GM18526 (cell line): Measurements from ENCODE around the gene CCDC14.

Experiments used
- POLR2A ChIP-seq: IDR thresholded peaks from 3 replicates; pipeline ENCODE4 v1.6.1; 2011; ENCODE audit not compliant: insufficient read length; ENCODE audit errors: extremely low read depth

Gene CCDC14

GRCh38 chr3:123949641-123950040, 11.4 kb downstream of the CCDC14 start:
- TF ChIP-seq POLR2A: no peak

- TF ChIP-seq POLR2A: no peak
Measured at GRCh38 chr3:123948449-123948848, 12.6 kb downstream of the CCDC14 start.

DNA sequence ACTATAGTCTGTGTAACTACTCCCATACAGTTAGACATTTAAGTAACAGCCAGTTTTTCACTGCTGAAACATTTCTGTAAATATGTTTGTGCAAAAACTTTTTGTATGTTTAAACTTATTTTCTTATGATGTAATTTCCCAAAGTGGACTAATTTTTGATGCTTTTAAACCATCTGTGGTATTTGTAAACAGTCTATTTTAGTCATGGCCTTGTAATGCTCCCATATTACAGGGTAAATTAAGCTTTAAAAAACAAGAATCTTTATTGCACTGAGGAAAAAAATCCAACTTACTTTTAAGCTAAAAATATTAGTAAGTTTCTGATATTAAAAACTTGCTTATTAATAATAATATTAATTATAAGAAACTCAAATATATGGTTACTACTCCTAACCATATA, 13.5 kb downstream of the CCDC14 start:
- no peak for TF ChIP-seq POLR2A

DNA sequence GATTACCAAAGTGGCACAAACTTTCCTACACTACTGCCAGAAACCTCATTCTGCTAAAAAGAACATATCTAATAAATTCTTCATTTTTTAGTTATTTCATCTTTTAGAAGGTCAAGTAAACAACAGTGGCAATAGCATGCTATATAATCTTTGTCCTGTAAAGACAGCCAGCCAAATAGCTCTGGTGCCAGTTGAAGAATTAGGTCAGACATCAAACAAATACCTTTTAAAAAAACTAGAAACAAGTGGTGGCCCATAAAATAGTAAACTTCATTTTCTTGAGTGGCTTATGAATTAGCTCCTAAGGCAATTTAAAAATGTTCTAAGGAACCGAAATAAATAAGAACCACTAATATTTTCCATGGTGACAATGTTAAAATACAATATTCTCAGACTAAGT, 19.5 kb downstream of the CCDC14 start:
- no peak for TF ChIP-seq POLR2A

DNA sequence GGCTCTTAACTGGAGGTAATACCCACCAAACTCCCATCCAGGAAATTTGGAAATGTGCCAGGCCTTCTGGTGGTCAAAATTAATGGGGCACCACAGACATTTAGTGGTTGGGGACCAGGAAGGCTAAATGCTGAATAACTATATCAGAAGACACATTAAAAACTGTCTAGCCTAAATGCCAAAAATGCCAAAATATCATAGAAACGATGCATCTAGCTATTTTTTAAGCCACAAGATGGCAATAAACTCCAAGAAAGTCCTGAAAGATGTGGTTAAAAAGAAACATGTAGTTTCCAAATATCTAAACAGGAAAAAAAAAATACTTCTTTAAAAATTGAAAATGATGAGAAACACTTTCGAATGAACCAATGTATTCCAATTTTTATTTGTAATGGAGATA, 19.9 kb downstream of the CCDC14 start:
- TF ChIP-seq POLR2A: no peak

- TF ChIP-seq POLR2A: no peak
Measured at GRCh38 chr3:123939706-123940105, 21.3 kb downstream of the CCDC14 start.

GRCh38 chr3:123936400-123936799, 24.6 kb downstream of the CCDC14 start:
- TF ChIP-seq POLR2A: no peak

GRCh38 chr3:123935830-123936229, 25.2 kb downstream of the CCDC14 start:
- TF ChIP-seq POLR2A: no peak

GRCh38 chr3:123934250-123934649, 26.8 kb downstream of the CCDC14 start:
- TF ChIP-seq POLR2A: no peak

- TF ChIP-seq POLR2A: no peak
Measured at GRCh38 chr3:123930445-123930844, 30.6 kb downstream of the CCDC14 start.

DNA sequence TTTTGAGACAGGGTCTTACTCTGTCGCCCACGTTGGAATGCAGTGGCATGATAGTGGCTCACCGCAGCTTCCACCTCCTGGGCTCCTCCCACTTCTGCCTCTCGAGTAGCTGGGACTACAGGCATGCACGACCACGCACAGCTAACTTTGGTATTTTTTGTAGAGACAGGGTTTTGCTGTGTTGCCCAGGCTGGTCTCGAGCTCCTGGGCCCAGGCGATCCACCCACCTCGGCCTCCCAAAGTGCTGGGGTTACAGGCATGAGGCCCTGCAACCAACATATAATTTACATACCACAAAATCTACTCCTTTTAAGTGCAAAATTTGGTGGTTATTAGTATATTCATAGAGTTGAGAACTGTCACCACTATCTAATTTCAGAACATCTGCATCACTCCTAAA, 31.7 kb downstream of the CCDC14 start:
- TF ChIP-seq POLR2A: no peak

- TF ChIP-seq POLR2A: no peak
Measured at GRCh38 chr3:123926396-123926795, 34.6 kb downstream of the CCDC14 start.

GRCh38 chr3:123920868-123921267, 40.2 kb downstream of the CCDC14 start:
- TF ChIP-seq POLR2A: no peak

GRCh38 chr3:123920383-123920782, 40.6 kb downstream of the CCDC14 start:
- TF ChIP-seq POLR2A: no peak

- TF ChIP-seq POLR2A: no peak
Measured at GRCh38 chr3:123919353-123919752, 41.7 kb downstream of the CCDC14 start.

- no peak for TF ChIP-seq POLR2A
Measured at GRCh38 chr3:123914829-123915228, 46.2 kb downstream of the CCDC14 start.

GRCh38 chr3:123909785-123910184, 51.2 kb downstream of the CCDC14 start:
- TF ChIP-seq POLR2A: no peak

- no peak for TF ChIP-seq POLR2A
Measured at GRCh38 chr3:123907720-123908119, 53.3 kb downstream of the CCDC14 start.
